HepG2 (cell line): ENCODE results near the gene ACCS. TPM values are rescaled to one million over a fixed set of nuclear protein-coding genes. Genes with fewer than 3 reads are reported as not detected.

Source experiments
- ATAC-seq: fragments of 200-7000 bp; cut with Tn5 transposase; 3 replicates; pipeline ENCODE4 v1.9.1; 2020; ENCODE audit warnings: mild to moderate bottlenecking, moderate library complexity
- BruUV-seq: library from RNA; stranded (reverse); fragments of 400-500 nt; replicated peaks from 2 replicates; lab custom pipeline; 2021; lab: Mats Ljungman, UMichigan
- CTCF ChIA-PET: fragments of 300-600 bp; formaldehyde crosslinking; extraction: SDS; loops from one replicate; lab custom pipeline; 2021; ENCODE audit warnings: low total read pairs, inconsistent platforms, low intra/inter-chr PET ratio; lab: Yijun Ruan, JAX
- POLR2A ChIA-PET: fragments of 350-600 bp; sonication (Branson Sonifier 250); formaldehyde crosslinking; loops from one replicate; lab custom pipeline; 2020; ENCODE audit warnings: antibody characterized with exemption, inconsistent platforms; lab: Yijun Ruan, JAX
- DNase-seq: peaks from one replicate; pipeline ENCODE4 v3.0.0-alpha.2; 2015; ENCODE audit warnings: low spot score
- FAIRE-seq: peaks from 3 replicates; lab custom pipeline; 2011; peaks lifted over from hg19 to GRCh38; lab: Jason Lieb, UNC
- H2AFZ ChIP-seq: one replicate; pipeline ENCODE4 v1.6.1; 2011; ENCODE audit warnings: low read length, inconsistent platforms
- H3K27ac ChIP-seq: fragments of 300-600 bp; 3 replicates; pipeline ENCODE4 v1.8.0; 2011; ENCODE audit warnings: mixed run types, mild to moderate bottlenecking, mixed read lengths, low read length, inconsistent platforms; ENCODE audit not compliant: insufficient read depth; ENCODE audit errors: extremely low read length
- H3K27me3 ChIP-seq, 2 experiments: fragments of 200-600 bp in 1 of 2; 2 replicates in 1 of 2; 3 replicates in 1 of 2; pipeline versions ENCODE4 v1.6.0 to v1.8.0; 2011; ENCODE audit warnings: low read length in 2 of 2, mild to moderate bottlenecking in 2 of 2, moderate library complexity in 2 of 2, inconsistent platforms in 1 of 2; ENCODE audit not compliant: insufficient read depth in 2 of 2, control insufficient read depth in 1 of 2
- H3K36me3 ChIP-seq, 2 experiments: fragments of 200-600 bp in 1 of 2; replicated peaks in 1 of 2; 2 replicates in 1 of 2; 3 replicates in 1 of 2; pipeline versions ENCODE4 v1.5.1 to v1.8.0; 2011; ENCODE audit warnings: low read length in 2 of 2, inconsistent platforms in 1 of 2; ENCODE audit not compliant: insufficient read depth in 2 of 2, control insufficient read depth in 1 of 2
- H3K4me1 ChIP-seq: 2 replicates; pipeline ENCODE4 v1.5.1; 2012; ENCODE audit warnings: low read length, inconsistent platforms; ENCODE audit not compliant: insufficient read depth
- H3K4me2 ChIP-seq: 2 replicates; pipeline ENCODE4 v1.6.0; 2011; ENCODE audit warnings: low read depth, low read length, inconsistent platforms
- H3K4me3 ChIP-seq, 3 experiments: fragments of 200-600 bp in 1 of 3; sonication (generic), shearing (Covaris generic) in 1 of 3; replicated peaks in 1 of 3; 2 replicates each; pipeline ENCODE4 v1.5.1; 2011 to 2016; ENCODE audit warnings: low read length in 3 of 3, inconsistent platforms in 2 of 3, low read depth in 2 of 3, mild to moderate bottlenecking in 2 of 3, control low read depth in 1 of 3, mixed read lengths in 1 of 3; ENCODE audit not compliant: insufficient read depth in 1 of 3
- H3K79me2 ChIP-seq: one replicate; pipeline ENCODE4 v1.6.1; 2011; ENCODE audit warnings: low read length, inconsistent platforms; ENCODE audit not compliant: insufficient read depth
- H3K9ac ChIP-seq: 2 replicates; pipeline ENCODE4 v1.6.0; 2011; ENCODE audit warnings: mild to moderate bottlenecking, low read depth, low read length, inconsistent platforms; ENCODE audit not compliant: insufficient read depth
- H3K9me3 ChIP-seq: 2 replicates; pipeline ENCODE4 v1.5.1; 2012; ENCODE audit warnings: mild to moderate bottlenecking, low read length
- H4K20me1 ChIP-seq: 2 replicates; pipeline ENCODE4 v1.6.0; 2011; ENCODE audit warnings: inconsistent platforms, mild to moderate bottlenecking, low read length, moderate library complexity; ENCODE audit not compliant: insufficient read depth
- AGO1 ChIP-seq: fragments of 200-400 bp; formaldehyde crosslinking; IDR thresholded peaks from 2 replicates; pipeline ENCODE4 v1.6.1; 2017; ENCODE audit warnings: mild to moderate bottlenecking, low read depth, low read length, moderate library complexity; ENCODE audit not compliant: poor library complexity, severe bottlenecking
- E2F1 ChIP-seq: sonication (generic); formaldehyde crosslinking; IDR thresholded peaks from 2 replicates; pipeline ENCODE4 v1.5.0; 2020; ENCODE audit warnings: missing genetic modification reagents
- E2F5 ChIP-seq: sonication (generic); formaldehyde crosslinking; conservative IDR thresholded peaks from 2 replicates; pipeline ENCODE4 v1.4.0; 2020; ENCODE audit warnings: missing genetic modification reagents
- FIP1L1 ChIP-seq: fragments of 200-400 bp; formaldehyde crosslinking; IDR thresholded peaks from 2 replicates; pipeline ENCODE4 v1.6.1; 2018; ENCODE audit warnings: low read depth, mild to moderate bottlenecking, low read length, moderate library complexity, borderline replicate concordance; ENCODE audit not compliant: insufficient read depth
- MAZ ChIP-seq, 2 experiments: sonication (generic) in 1 of 2; formaldehyde crosslinking in 1 of 2; IDR thresholded peaks; 2 replicates each; pipeline versions ENCODE4 v1.5.0 to v1.6.1; 2012 to 2020; ENCODE audit warnings: low read depth in 2 of 2, mild to moderate bottlenecking in 2 of 2, borderline replicate concordance in 1 of 2, improper control_type of control experiment in 1 of 2, low read length in 1 of 2, missing genetic modification reagents in 1 of 2, moderate library complexity in 1 of 2
- RBAK ChIP-seq: sonication (generic); formaldehyde crosslinking; IDR thresholded peaks from 2 replicates; pipeline ENCODE4 v1.5.1; 2020; ENCODE audit warnings: mild to moderate bottlenecking, missing genetic modification reagents
- RBFOX2 ChIP-seq: fragments of 200-400 bp; formaldehyde crosslinking; IDR thresholded peaks from 2 replicates; pipeline ENCODE4 v1.6.1; 2017; ENCODE audit warnings: low read depth, mild to moderate bottlenecking, low read length
- SALL1 ChIP-seq: sonication (generic); formaldehyde crosslinking; IDR thresholded peaks from 2 replicates; pipeline ENCODE4 v1.8.0; 2022; ENCODE audit warnings: mild to moderate bottlenecking, missing genetic modification reagents
- SRSF1 ChIP-seq: fragments of 200-400 bp; formaldehyde crosslinking; optimal IDR thresholded peaks from 2 replicates; pipeline ENCODE3; 2017; ENCODE audit warnings: mild to moderate bottlenecking, low read depth, low read length, moderate library complexity
- ZBTB39 ChIP-seq: sonication (generic); formaldehyde crosslinking; IDR thresholded peaks from 2 replicates; pipeline ENCODE4 v1.5.0; 2020; ENCODE audit warnings: missing genetic modification reagents
- ZNF12 ChIP-seq: sonication (generic); formaldehyde crosslinking; IDR thresholded peaks from 2 replicates; pipeline ENCODE4 v1.5.0; 2020; ENCODE audit warnings: missing genetic modification reagents
- ZNF124 ChIP-seq: sonication (generic); formaldehyde crosslinking; IDR thresholded peaks from 2 replicates; pipeline ENCODE4 v1.4.0; 2020; ENCODE audit warnings: missing genetic modification reagents
- ZNF180 ChIP-seq: sonication (generic); formaldehyde crosslinking; IDR thresholded peaks from 2 replicates; pipeline ENCODE4 v1.4.0; 2020; ENCODE audit warnings: low read depth, missing genetic modification reagents, borderline replicate concordance
- ZNF496 ChIP-seq: sonication (generic); formaldehyde crosslinking; IDR thresholded peaks from 2 replicates; pipeline ENCODE4 v1.8.1; 2023; ENCODE audit warnings: mild to moderate bottlenecking, moderate library complexity, missing genetic modification reagents; ENCODE audit not compliant: insufficient replicate concordance
- ZNF703 ChIP-seq: sonication (generic); formaldehyde crosslinking; IDR thresholded peaks from 2 replicates; pipeline ENCODE4 v1.5.1; 2020; ENCODE audit warnings: missing genetic modification reagents, mild to moderate bottlenecking, moderate library complexity, borderline replicate concordance
- ZNF761 ChIP-seq: sonication (generic); formaldehyde crosslinking; conservative IDR thresholded peaks from 2 replicates; pipeline ENCODE4 v1.4.0; 2020; ENCODE audit warnings: mild to moderate bottlenecking, missing genetic modification reagents
- ZNF792 ChIP-seq: IDR thresholded peaks from 2 replicates; pipeline ENCODE4 v1.6.1; 2016
- WGBS: methylation state at CpG from one replicate; pipeline ENCODE4 v1.1.6; 2017; ENCODE audit warnings: low lambda C conversion rate; 5-methylcytosine and 5-hydroxymethylcytosine counted together
- in situ Hi-C: cut with HindIII; loops from 2 replicates; pipeline ENCODE4 v1.10.0; 2017; ENCODE audit warnings: low pct_unique_long_range_greater_than_20kb; ENCODE audit not compliant: extremely low pct_ligation_motif_present
- intact Hi-C: fragments of 100-400 bp; cut with micrococcal nuclease; formaldehyde crosslinking; loops from one replicate; pipeline ENCODE4 v1.10.0; 2022; ENCODE audit not compliant: unreplicated experiment
- polyA plus RNA-seq, 8 experiments: library from polyadenylated mRNA; depleted of rRNA in 3 of 8; stranded (reverse) in 7 of 8; unstranded in 1 of 8; fragments of >200 nt; fragmentation: Illumina TruSeq in 4 of 8; extraction: Trizol in 4 of 8; gene quantifications; 2 replicates each; pipeline versions ENCODE4 v1.2.1 to v1.2.3, GENCODE V29; 2011 to 2016; ENCODE audit warnings: low read depth in 4 of 8, missing spikeins in 1 of 8, mixed read lengths in 1 of 8; ENCODE audit not compliant: insufficient read depth in 1 of 8
- total RNA-seq, 5 experiments: library from RNA; depleted of rRNA; stranded (reverse); fragments of >200 nt; fragmentation: Illumina TruSeq; extraction: Trizol; gene quantifications; 2 replicates each; pipeline ENCODE4 v1.2.3, GENCODE V29; 2016; ENCODE audit warnings: low read depth in 1 of 5

Gene ACCS
- total and polyA plus RNA-seq, 2 of the 13 experiments (the other 11 are each of a cell fraction or from before 2014, with no cell fraction given) = 0.55 to 0.59 TPM

GRCh38 chr11:44068180-44068579, 2.1 kb downstream of the ACCS start:
- no peak overlapping the region for H2AFZ ChIP-seq
- no peaks in the 10 kb centered on the region for H3K79me2 ChIP-seq
- H3K27me3 ChIP-seq = peaks cover 0 to 8% of the 10 kb centered on the region in 2 experiments; a peak in 2 of 5 replicates
- no peaks in the 10 kb centered on the region for H3K9me3 ChIP-seq
- no peak overlapping the region for H3K27ac ChIP-seq
- TF ChIP-seq SALL1 (no peak), ZNF496 (CRISPR knock-in tag) (no peak), ZNF12 (CRISPR knock-in tag) (no peak), ZNF792 (no peak), MAZ (IDR thresholded peaks at IDR 0.05; ENCODE audit: borderline replicate concordance, low read depth, low read length) (no peak), MAZ (CRISPR knock-in tag; IDR thresholded peaks at IDR 0.05; ENCODE audit: low read depth) (no peak), ZBTB39 (CRISPR knock-in tag) (no peak), ZNF180 (no peak), RBAK (CRISPR knock-in tag) (no peak), RBFOX2 (no peak), FIP1L1 (no peak), ZNF761 (CRISPR knock-in tag) (no peak), E2F1 (CRISPR knock-in tag) (no peak), E2F5 (no peak), ZNF124 (CRISPR knock-in tag) (no peak), SRSF1 (no peak), AGO1 (no peak), ZNF703 (CRISPR knock-in tag) (no peak)
- TF ChIP-seq, all 625 proteins: peak for 0
- ChIA-PET POLR2A (no interaction called here), CTCF (no interaction called here)
- H3K36me3 ChIP-seq = no peaks in the 10 kb centered on the region
- H3K4me2 ChIP-seq = no peak overlapping the region
- in situ Hi-C loops (no loop called here), intact Hi-C loops (no loop called here)
- H3K4me1 ChIP-seq = 0 out of 2 replicates have a peak, but pooled peaks cover 13% of the 10 kb centered on the region
- H3K4me3 ChIP-seq = no peak overlapping the region
- WGBS = 58% methylated on average over 2 of the region's 2 CpGs
- no TSS peak for BruUV-seq
- FAIRE-seq (no peak), ATAC-seq (no peak), DNase-seq (no peak)
- no peak overlapping the region for H3K9ac ChIP-seq
- H4K20me1 ChIP-seq = no peaks in the 10 kb centered on the region
